Measurements from ENCODE around the gene PRXL2B. TPM values are rescaled to one million over a fixed set of nuclear protein-coding genes. Genes with fewer than 3 reads are reported as not detected.
A peak's percentile ranks its signal among the peaks of the same experiment; 100 is the strongest.

The PRXL2B gene
- total RNA-seq, 1 donor from 2014 or later = 8.2 TPM

- peak overlapping the region; percentile 27 for H3K4me3 ChIP-seq
- H3K36me3 ChIP-seq = no peaks in the 10 kb centered on the region
- H3K4me1 ChIP-seq = peaks cover 10% of the 10 kb centered on the region
- peaks cover 99% of the 10 kb centered on the region for H3K27me3 ChIP-seq (ENCODE audit: low read depth)
- H3K27ac ChIP-seq (replicated peaks) = no peak overlapping the region
- intact Hi-C loops (cut with micrococcal nuclease) = no loop called here
- TF ChIP-seq CTCF (IDR thresholded peaks at IDR 0.05; ENCODE audit: borderline replicate concordance) = no peak
- no peak for DNase-seq
- no peaks in the 10 kb centered on the region for H3K9me3 ChIP-seq (replicated peaks)
Measured at GRCh38 chr1:2628191-2628932, 41.8 kb downstream of the PRXL2B start.

- H3K4me1 ChIP-seq = peaks cover 10% of the 10 kb centered on the region
- no peak for TF ChIP-seq CTCF (IDR thresholded peaks at IDR 0.05; ENCODE audit: borderline replicate concordance)
- DNase-seq = no peak
- no peaks in the 10 kb centered on the region for H3K36me3 ChIP-seq
- peaks cover 99% of the 10 kb centered on the region for H3K27me3 ChIP-seq (ENCODE audit: low read depth)
- intact Hi-C loops (cut with micrococcal nuclease) = no loop called here
- no peak overlapping the region for H3K27ac ChIP-seq (replicated peaks)
- peak overlapping the region; percentile 27 for H3K4me3 ChIP-seq
- H3K9me3 ChIP-seq (replicated peaks) = no peaks in the 10 kb centered on the region
Measured at GRCh38 chr1:2628933-2629626, 42.5 kb downstream of the PRXL2B start.

GRCh38 chr1:2629627-2630497, 43.3 kb downstream of the PRXL2B start:
- Histone ChIP-seq H3K27ac (replicated peaks) (no peak overlapping the region), H3K4me3 (no peak overlapping the region), H3K4me1 (peaks cover 10% of the 10 kb centered on the region), H3K27me3 (ENCODE audit: low read depth) (peaks cover 96% of the 10 kb centered on the region), H3K9me3 (replicated peaks) (no peaks in the 10 kb centered on the region), H3K36me3 (no peaks in the 10 kb centered on the region)
- TF ChIP-seq CTCF (IDR thresholded peaks at IDR 0.05; ENCODE audit: borderline replicate concordance) = no peak
- intact Hi-C loops (cut with micrococcal nuclease) = no loop called here
- no peak for DNase-seq

GRCh38 chr1:2630498-2631135, 44.0 kb downstream of the PRXL2B start:
- intact Hi-C loops (cut with micrococcal nuclease) = no loop called here

More at GRCh38 chr1:2630498-2631135, 44.0 kb downstream of the PRXL2B start:
- TF ChIP-seq CTCF (IDR thresholded peaks at IDR 0.05; ENCODE audit: borderline replicate concordance) = no peak
- H3K36me3 ChIP-seq = no peaks in the 10 kb centered on the region
- H3K4me1 ChIP-seq = peaks cover 10% of the 10 kb centered on the region
- no peak overlapping the region for H3K27ac ChIP-seq (replicated peaks)
- H3K9me3 ChIP-seq (replicated peaks) = no peaks in the 10 kb centered on the region
- peaks cover 94% of the 10 kb centered on the region for H3K27me3 ChIP-seq (ENCODE audit: low read depth)
- DNase-seq = no peak
- H3K4me3 ChIP-seq = no peak overlapping the region
